Nucleus accumbens (tissue), 56 donors: ENCODE results near the gene POLA2.
"Not testable (repeated sequence)": the region's sequence is repeated elsewhere in the genome, so short reads cannot be mapped to it uniquely, and the experiment has no call there.

Experiments
- DNase-seq, 56 donors: peaks; one replicate each; lab custom pipeline; 2025; lab: John Stamatoyannopoulos, UW

The POLA2 gene

GRCh38 chr11:65241692-65242091 is 20.1 kb upstream of the POLA2 start:
- DNase-seq = no peak

DNA sequence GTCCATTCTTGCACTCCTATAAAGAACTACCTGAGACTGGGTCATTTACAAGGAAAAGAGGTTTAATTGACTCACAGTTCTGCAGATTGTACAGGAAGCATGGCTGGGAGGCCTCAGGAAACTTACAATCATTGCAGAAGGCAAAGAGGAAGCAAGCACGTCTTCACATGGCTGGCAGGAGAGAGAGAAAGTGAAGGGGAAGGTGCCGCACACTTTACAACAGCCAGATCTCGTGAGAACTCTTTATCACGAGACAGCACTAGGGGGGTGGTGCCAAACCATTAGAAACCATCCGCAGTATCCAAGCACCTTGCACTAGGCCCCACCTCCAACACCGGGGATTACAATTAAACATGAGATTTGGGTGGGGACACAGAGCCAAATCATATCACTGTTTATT is 19.4 kb upstream of the POLA2 start:
- no peak for DNase-seq

DNA sequence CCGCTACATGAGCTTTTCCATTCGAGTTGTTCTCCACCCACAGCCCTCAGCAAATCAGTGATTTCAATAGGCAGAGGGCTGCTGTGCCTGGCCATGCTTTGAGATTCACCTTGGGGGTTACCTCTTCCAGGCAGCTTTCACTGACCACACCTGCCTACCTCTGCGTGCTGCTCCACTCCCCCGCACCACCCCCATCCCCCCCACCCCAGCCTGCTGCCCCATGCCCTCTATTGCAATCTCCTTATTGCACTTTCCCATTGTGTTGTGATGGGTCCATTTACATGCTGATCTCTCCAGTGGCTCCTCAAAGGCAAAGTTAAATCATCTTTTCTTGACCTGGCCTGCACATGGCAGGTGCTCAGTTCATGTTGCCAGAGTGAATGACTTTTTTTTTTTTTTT is 18.0 kb upstream of the POLA2 start:
- no peak for DNase-seq

DNA sequence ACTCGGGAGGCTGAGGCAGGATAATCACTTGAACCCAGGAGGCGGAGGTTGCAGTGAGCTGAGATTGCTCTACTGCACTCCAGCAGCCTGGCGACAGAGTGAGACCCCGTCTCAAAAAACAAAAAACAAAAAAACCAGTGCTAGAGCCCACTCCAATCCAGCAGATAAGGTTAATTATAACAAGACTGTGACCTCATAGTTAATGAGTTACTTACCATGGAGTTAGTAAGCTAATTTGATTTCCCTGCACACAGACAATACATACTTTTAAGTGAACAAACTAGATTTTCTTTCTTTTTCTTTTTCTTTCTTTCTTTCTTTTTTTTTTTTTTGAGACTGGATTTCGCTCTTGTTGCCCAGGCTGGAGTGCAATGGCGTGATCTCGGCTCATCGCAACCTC is 16.7 kb upstream of the POLA2 start:
- not testable (repeated sequence) for DNase-seq

- DNase-seq = no peak
Observed at GRCh38 chr11:65246506-65246905, 15.3 kb upstream of the POLA2 start.

DNA sequence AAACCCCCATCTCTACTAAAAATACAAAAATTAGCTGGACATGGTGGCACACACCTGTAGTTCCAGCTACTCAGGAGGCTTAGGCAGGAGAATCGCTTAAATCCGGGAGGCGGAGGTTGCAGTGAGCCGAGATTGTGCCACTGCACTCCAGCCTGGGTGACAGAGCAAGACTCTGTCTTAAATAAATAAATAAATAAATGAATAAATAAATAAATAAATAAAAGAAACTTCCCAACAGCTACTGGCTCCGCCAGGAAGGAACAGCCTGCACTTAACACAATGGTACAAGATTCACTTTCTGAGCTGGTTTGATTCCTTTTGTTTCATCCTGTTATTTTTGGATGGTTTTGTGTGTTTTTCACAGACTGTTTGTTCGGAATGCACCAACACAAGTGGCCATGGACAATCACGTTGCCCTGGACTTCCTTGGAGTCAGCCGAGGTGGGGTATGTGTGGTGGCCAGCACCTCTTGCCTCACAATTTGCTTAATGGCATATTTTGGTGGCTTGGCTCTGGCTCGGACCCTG is 13.5 kb upstream of the POLA2 start:
- not testable (repeated sequence) for DNase-seq

- no peak for DNase-seq
Observed at GRCh38 chr11:65251476-65251875, 10.3 kb upstream of the POLA2 start.

GRCh38 chr11:65254724-65255123 is 7.0 kb upstream of the POLA2 start:
- no peak for DNase-seq

GRCh38 chr11:65258988-65259387 is 2.8 kb upstream of the POLA2 start:
- DNase-seq = no peak

DNA sequence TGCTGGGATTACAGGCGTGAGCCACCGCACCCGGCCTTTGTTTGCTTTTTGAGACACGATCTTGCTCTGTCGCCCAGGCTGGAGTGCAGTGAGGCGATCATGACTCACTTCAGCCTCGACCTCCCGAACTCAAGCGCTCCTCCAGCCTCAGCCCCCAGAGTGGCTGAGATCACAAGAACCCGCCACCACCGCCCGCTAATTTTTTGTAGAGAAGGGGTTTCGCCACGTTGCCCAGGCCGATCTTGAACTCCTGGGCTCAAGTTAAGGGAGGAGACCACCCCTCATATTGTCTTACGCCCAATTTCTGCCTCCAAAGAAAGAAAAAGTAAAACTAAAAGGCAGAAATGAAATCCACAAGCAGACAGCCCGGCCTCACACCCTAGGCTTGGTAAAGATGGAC is 1.5 kb upstream of the POLA2 start:
- DNase-seq = no peak

GRCh38 chr11:65260756-65261590 is 789 bp upstream of the POLA2 start:
- DNase-seq = no peak

DNA sequence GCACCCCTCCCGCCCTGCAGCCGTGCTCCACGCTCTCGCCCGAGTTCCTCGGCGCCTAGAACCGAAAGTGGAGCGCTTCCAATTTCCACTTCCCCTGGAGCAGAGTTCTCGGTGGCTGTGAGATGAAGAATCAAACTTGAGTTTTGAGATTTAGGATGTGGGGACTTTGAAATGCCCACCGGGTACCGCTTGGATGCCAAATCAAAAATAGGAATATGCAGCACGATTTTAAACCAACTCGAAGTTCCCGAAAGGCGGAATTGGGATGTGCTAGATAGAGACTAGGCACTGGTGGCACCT is 569 bp downstream of the POLA2 start:
- DNase-seq = peak in 8 of 56 donors; percentile 29 to 57 (median 45)

GRCh38 chr11:65262776-65263175 is 1.0 kb downstream of the POLA2 start:
- DNase-seq = no peak

GRCh38 chr11:65264747-65265146 is 3.0 kb downstream of the POLA2 start:
- not testable (repeated sequence) for DNase-seq

- DNase-seq = no peak
Observed at GRCh38 chr11:65266210-65266609, 4.4 kb downstream of the POLA2 start.

DNA sequence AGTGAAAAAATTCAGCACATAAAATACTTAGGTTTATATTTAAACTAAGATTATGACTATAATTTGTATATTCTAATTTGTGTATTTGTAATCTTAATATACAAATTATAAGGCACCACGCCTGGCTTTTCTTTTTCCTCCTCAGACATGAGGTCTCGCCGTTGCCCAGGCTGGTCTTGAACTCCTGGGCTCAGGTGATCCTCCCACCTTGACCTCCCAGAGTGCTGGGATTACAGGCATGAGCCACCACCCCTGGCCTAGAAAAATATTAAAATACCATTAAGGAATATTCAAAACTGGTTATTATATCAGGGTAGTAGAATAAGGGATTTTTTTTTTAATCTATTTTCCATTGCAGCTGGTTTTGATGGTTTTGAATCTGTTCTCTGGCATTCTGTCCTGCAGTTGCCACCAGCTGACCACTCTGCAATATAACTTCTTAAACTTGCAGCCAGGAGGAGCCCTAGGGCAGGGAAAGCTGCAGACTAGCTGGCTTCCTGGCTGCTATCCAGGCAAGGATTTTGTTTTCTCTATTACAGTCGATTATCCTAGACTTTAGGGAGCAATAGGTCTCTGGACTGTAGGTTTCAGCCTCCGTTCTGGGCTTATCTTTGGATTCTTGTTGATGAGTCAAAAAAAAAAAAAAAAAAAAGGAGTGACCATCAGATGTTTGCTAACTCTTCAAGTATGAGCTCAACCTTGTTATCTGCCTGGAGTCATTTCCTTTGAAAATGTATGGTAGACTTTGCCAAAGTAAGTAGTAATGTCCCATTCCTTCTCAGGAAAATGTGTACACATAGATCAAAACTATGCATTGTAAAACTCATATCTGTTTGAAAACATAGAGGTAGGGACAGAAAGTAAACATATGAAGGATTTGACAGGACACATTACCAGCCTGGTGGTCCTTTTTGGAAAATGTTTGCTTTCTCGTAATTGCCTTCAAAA is 13.2 kb downstream of the POLA2 start:
- DNase-seq = peak in 45 of 56 donors; percentile 13 to 86 (median 53)

- no peak for DNase-seq
Observed at GRCh38 chr11:65275906-65276305, 14.1 kb downstream of the POLA2 start.

DNA sequence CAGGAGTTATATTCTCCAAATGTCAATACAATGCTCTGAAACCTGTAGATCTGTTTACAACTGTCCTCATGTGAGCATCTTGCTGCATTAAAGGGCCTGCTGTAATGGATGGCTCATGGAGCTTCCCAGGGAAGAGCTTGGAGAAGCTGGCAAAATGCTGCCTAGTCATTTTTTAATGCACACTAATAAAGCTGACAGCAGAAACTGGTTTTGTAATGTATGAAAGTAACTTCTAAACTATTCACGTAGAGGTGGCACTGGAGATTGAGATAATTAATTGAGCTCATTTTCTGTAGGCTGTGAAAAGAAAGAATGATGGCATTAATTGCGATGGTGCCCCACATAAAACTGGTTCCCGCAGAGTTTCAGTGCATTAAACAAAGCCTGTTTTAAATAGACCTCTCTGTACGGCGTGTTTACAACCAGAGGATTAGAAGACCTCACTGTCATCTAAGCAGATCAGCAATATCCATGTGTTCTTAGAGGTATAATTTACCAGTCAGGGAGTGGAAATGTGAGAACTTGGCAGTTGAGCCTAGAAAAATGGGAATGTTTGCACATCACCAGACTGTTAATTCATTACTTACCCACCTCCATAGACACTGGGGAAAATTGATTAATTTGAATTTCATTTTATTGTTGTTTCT is 16.0 kb downstream of the POLA2 start:
- no peak for DNase-seq

GRCh38 chr11:65278356-65278755 is 16.6 kb downstream of the POLA2 start:
- DNase-seq = no peak

DNA sequence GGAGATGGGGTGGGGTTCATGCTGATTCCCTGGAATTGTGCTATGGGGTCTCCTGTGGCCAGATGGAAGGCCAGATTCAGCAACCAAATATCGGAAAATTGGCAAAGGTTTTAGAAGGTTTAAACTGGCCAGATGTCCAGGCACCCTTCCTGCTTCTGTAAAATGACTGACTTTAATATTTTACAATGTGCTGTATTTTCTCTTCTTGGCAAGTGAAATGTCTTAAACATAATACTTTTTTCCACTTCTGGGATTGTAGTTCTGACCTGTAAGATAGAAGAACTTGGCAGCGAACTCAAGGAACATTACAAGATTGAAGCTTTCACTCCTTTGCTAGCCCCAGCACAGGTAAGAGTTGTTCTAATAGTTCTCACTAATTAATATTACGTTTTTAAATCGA is 17.5 kb downstream of the POLA2 start:
- no peak for DNase-seq
